Sigmoid colon (tissue), 4 donors: Measurements from ENCODE around the gene BBS4.
"Not testable (repeated sequence)": the region's sequence is repeated elsewhere in the genome, so short reads cannot be mapped to it uniquely, and the experiment has no call there.

Source experiments
- EP300 ChIP-seq, 4 donors: sonication (generic); formaldehyde crosslinking; IDR thresholded peaks; one replicate each; pipeline ENCODE4 v1.6.1; 2017; ENCODE audit warnings: antibody characterized with exemption in 4 of 4
- POLR2A ChIP-seq, 2 donors: fragments of 450-650 bp; IDR thresholded peaks; one replicate each; pipeline ENCODE4 v1.6.1; 2016; ENCODE audit warnings: antibody characterized with exemption in 2 of 2, mild to moderate bottlenecking in 2 of 2, moderate library complexity in 2 of 2
- POLR2AphosphoS5 ChIP-seq, 4 donors: sonication (generic); formaldehyde crosslinking; IDR thresholded peaks; one replicate each; pipeline ENCODE4 v1.6.1; 2017; ENCODE audit warnings: antibody characterized with exemption in 4 of 4
- TF ChIP-seq, protein P1 (sequence below), 4 experiments: fragments of 450-650 bp in 3 of 4; fragments of 200-600 bp in 1 of 4; IDR thresholded peaks; one replicate each; pipeline ENCODE4 v1.5.1; 2016 to 2019; ENCODE audit warnings: antibody characterized with exemption in 4 of 4, mild to moderate bottlenecking in 3 of 4, moderate library complexity in 2 of 4

DNA sequence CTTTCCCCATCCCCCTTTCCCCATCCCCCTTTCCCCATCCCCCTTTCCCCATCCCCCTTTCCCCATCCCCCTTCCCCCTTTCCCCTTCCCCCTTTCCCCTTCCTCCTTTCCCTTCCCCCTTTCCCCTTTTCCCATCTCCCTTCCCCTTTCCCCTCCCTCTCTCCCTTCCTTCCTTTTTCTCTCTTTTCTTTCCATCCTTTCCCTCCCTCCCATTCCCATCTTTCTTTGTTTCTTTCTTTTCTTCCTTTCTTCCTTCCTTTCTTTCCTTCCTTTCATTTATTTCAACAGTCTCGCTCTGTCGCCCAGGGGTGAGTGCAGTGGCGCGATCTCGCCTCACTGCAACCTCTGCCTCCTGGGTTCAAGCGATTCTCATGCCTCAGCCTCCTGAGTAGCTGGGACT is 39.8 kb downstream of the BBS4 start:
- TF ChIP-seq, protein P1, sequence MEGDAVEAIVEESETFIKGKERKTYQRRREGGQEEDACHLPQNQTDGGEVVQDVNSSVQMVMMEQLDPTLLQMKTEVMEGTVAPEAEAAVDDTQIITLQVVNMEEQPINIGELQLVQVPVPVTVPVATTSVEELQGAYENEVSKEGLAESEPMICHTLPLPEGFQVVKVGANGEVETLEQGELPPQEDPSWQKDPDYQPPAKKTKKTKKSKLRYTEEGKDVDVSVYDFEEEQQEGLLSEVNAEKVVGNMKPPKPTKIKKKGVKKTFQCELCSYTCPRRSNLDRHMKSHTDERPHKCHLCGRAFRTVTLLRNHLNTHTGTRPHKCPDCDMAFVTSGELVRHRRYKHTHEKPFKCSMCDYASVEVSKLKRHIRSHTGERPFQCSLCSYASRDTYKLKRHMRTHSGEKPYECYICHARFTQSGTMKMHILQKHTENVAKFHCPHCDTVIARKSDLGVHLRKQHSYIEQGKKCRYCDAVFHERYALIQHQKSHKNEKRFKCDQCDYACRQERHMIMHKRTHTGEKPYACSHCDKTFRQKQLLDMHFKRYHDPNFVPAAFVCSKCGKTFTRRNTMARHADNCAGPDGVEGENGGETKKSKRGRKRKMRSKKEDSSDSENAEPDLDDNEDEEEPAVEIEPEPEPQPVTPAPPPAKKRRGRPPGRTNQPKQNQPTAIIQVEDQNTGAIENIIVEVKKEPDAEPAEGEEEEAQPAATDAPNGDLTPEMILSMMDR (IDR thresholded peaks at IDR 0.05), result not testable (repeated sequence)
- TF ChIP-seq POLR2A, POLR2AphosphoS5, EP300 (IDR thresholded peaks at IDR 0.05): not testable (repeated sequence)
